WTC11 (cell line): Measurements from ENCODE around the gene SLIT3. TPM values are rescaled to one million over a fixed set of nuclear protein-coding genes. Genes with fewer than 3 reads are reported as not detected.

ENCODE experiments used
- ATAC-seq: fragments of 200-7000 bp; cut with Tn5 transposase; 2 replicates; pipeline ENCODE4 v1.10.0; 2021; ENCODE audit warnings: mild to moderate bottlenecking, moderate library complexity
- CTCF ChIA-PET: fragments of 300-600 bp; sonication (Branson Sonifier 250); formaldehyde crosslinking; loops from one replicate; lab custom pipeline; 2021; ENCODE audit warnings: antibody characterized with exemption; lab: Charles Lee
- POLR2A ChIA-PET: fragments of 350-600 bp; sonication (Branson Sonifier 250); formaldehyde crosslinking; loops from one replicate; lab custom pipeline; 2021; ENCODE audit warnings: antibody characterized with exemption; lab: Charles Lee
- DNase-seq: peaks from one replicate; pipeline ENCODE4 v3.0.0; 2021; ENCODE audit warnings: low spot score
- H3K27ac Mint-ChIP-seq: 2 replicates; pipeline ENCODE4 v1.8.0; 2021; ENCODE audit warnings: mixed read lengths
- H3K27me3 Mint-ChIP-seq: 2 replicates; pipeline ENCODE4 v1.8.0; 2021; ENCODE audit warnings: low read depth, mild to moderate bottlenecking, moderate library complexity, mixed read lengths
- H3K36me3 Mint-ChIP-seq: 2 replicates; pipeline ENCODE4 v1.8.0; 2021; ENCODE audit warnings: mixed read lengths
- H3K4me1 Mint-ChIP-seq: 2 replicates; pipeline ENCODE4 v1.8.0; 2022; ENCODE audit warnings: mixed read lengths
- H3K4me3 Mint-ChIP-seq: 2 replicates; pipeline ENCODE4 v1.8.0; 2021; ENCODE audit warnings: mild to moderate bottlenecking, moderate library complexity, mixed read lengths
- H3K9me3 Mint-ChIP-seq: 2 replicates; pipeline ENCODE4 v1.8.0; 2021; ENCODE audit warnings: mixed read lengths
- ATF1 ChIP-seq: sonication (generic); formaldehyde crosslinking; IDR thresholded peaks from 2 replicates; pipeline ENCODE4 v1.8.1; 2023; ENCODE audit warnings: mild to moderate bottlenecking, moderate library complexity, missing genetic modification reagents
- GABPB1 ChIP-seq: sonication (generic); formaldehyde crosslinking; IDR thresholded peaks from 2 replicates; pipeline ENCODE4 v1.8.1; 2023; ENCODE audit warnings: mild to moderate bottlenecking, missing genetic modification reagents
- HMGA2 ChIP-seq: fragments of 250-450 bp; sonication (Bioruptor Pico); IDR thresholded peaks from 2 replicates; pipeline ENCODE4 v1.4.0; 2021; ENCODE audit warnings: mild to moderate bottlenecking, moderate library complexity
- JAZF1 ChIP-seq: fragments of 250-450 bp; sonication (Bioruptor Pico); IDR thresholded peaks from 2 replicates; pipeline ENCODE4 v1.9.0; 2021; ENCODE audit warnings: moderate library complexity, mild to moderate bottlenecking, inconsistent platforms
- NFATC4 ChIP-seq: fragments of 250-450 bp; sonication (Bioruptor Pico); IDR thresholded peaks from 2 replicates; pipeline ENCODE4 v1.9.0; 2021; ENCODE audit warnings: mild to moderate bottlenecking
- NR1H2 ChIP-seq: sonication (generic); formaldehyde crosslinking; IDR thresholded peaks from 2 replicates; pipeline ENCODE4 v1.9.0; 2021; ENCODE audit warnings: mild to moderate bottlenecking, moderate library complexity, missing genetic modification reagents
- NR2C2 ChIP-seq: sonication (generic); formaldehyde crosslinking; IDR thresholded peaks from 2 replicates; pipeline ENCODE4 v1.8.0; 2022; ENCODE audit warnings: mild to moderate bottlenecking, missing genetic modification reagents
- OVOL2 ChIP-seq: fragments of 250-450 bp; sonication (Bioruptor Pico); IDR thresholded peaks from 2 replicates; pipeline ENCODE4 v1.9.0; 2021; ENCODE audit warnings: mild to moderate bottlenecking, borderline replicate concordance
- RELA ChIP-seq: sonication (generic); formaldehyde crosslinking; IDR thresholded peaks from 2 replicates; pipeline ENCODE4 v1.8.1; 2022; ENCODE audit warnings: missing genetic modification reagents, mild to moderate bottlenecking, borderline replicate concordance
- RORB ChIP-seq: fragments of 250-450 bp; sonication (Bioruptor Pico); IDR thresholded peaks from 2 replicates; pipeline ENCODE4 v1.9.0; 2021; ENCODE audit warnings: mild to moderate bottlenecking
- SOX15 ChIP-seq: fragments of 250-450 bp; sonication (Bioruptor Pico); IDR thresholded peaks from 2 replicates; pipeline ENCODE4 v1.9.0; 2021; ENCODE audit warnings: mild to moderate bottlenecking
- ZBTB21 ChIP-seq: sonication (generic); formaldehyde crosslinking; IDR thresholded peaks from 2 replicates; pipeline ENCODE4 v1.8.1; 2023; ENCODE audit warnings: mild to moderate bottlenecking, missing genetic modification reagents, borderline replicate concordance
- ZNF138 ChIP-seq: sonication (generic); formaldehyde crosslinking; conservative IDR thresholded peaks from 2 replicates; pipeline ENCODE4 v1.8.1; 2022; ENCODE audit warnings: mild to moderate bottlenecking, moderate library complexity, missing genetic modification reagents
- ZNF317 ChIP-seq: sonication (generic); formaldehyde crosslinking; IDR thresholded peaks from 2 replicates; pipeline ENCODE4 v1.8.1; 2023; ENCODE audit warnings: low read depth, mild to moderate bottlenecking, moderate library complexity, missing genetic modification reagents, borderline replicate concordance
- ZNF416 ChIP-seq: fragments of 250-450 bp; sonication (Bioruptor Pico); IDR thresholded peaks from 2 replicates; pipeline ENCODE4 v1.9.0; 2021; ENCODE audit warnings: mild to moderate bottlenecking, inconsistent platforms
- ZNF671 ChIP-seq: fragments of 250-450 bp; sonication (Bioruptor Pico); IDR thresholded peaks from 2 replicates; pipeline ENCODE4 v1.8.0; 2021; ENCODE audit warnings: mild to moderate bottlenecking
- total RNA-seq: library from RNA; stranded (reverse); gene quantifications from 3 replicates; pipeline ENCODE4 v1.2.3, GENCODE V29; 2021
- TF ChIP-seq, protein P1 (sequence below): sonication (generic); formaldehyde crosslinking; IDR thresholded peaks from 2 replicates; pipeline ENCODE4 v1.8.0; 2022; ENCODE audit warnings: mild to moderate bottlenecking, missing genetic modification reagents
- TF ChIP-seq, protein P2 (sequence below): sonication (generic); formaldehyde crosslinking; IDR thresholded peaks from 2 replicates; pipeline ENCODE4 v1.8.1; 2022; ENCODE audit warnings: mild to moderate bottlenecking, missing genetic modification reagents, moderate library complexity, borderline replicate concordance
- TF ChIP-seq, protein P3 (sequence below): sonication (generic); formaldehyde crosslinking; IDR thresholded peaks from 2 replicates; pipeline ENCODE4 v1.8.0; 2022; ENCODE audit warnings: mild to moderate bottlenecking, missing genetic modification reagents
- TF ChIP-seq, protein P4 (sequence below): sonication (generic); formaldehyde crosslinking; IDR thresholded peaks from 2 replicates; pipeline ENCODE4 v1.8.1; 2023; ENCODE audit warnings: mild to moderate bottlenecking, missing genetic modification reagents
- TF ChIP-seq, protein P5 (sequence below): fragments of 250-450 bp; sonication (Bioruptor Pico); IDR thresholded peaks from 2 replicates; pipeline ENCODE4 v1.9.0; 2021; ENCODE audit warnings: moderate library complexity, mild to moderate bottlenecking, inconsistent platforms, borderline replicate concordance
- TF ChIP-seq, protein P6 (sequence below): fragments of 200-600 bp; IDR thresholded peaks from 2 replicates; pipeline ENCODE4 v1.8.0; 2022; ENCODE audit warnings: antibody characterized with exemption
- TF ChIP-seq, protein P7 (sequence below): sonication (generic); formaldehyde crosslinking; IDR thresholded peaks from 2 replicates; pipeline ENCODE4 v1.8.0; 2023; ENCODE audit warnings: missing genetic modification reagents, mild to moderate bottlenecking, borderline replicate concordance

The SLIT3 gene
- total RNA-seq, 1 experiment from 2014 or later: 1.9 TPM

DNA sequence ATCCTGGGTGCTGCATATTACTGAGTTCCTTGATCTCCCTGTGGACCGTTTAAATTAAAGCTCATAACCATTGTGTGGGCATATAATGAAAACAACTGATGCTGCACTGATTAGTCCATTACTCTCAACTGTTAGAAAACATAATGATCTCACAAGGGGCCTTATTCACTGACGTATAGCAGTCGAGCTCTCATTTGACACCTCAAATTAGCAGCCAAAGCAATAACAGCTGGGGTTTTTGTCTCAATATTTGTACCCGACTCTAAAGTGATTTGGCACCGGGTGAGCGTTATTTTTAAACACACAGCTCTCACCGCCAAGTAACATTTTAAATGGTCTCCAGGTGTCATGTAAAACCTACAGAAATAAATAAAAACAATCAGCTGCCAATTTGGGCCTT, 469.6 kb downstream of the SLIT3 start (continued):
- TF ChIP-seq, protein P1, sequence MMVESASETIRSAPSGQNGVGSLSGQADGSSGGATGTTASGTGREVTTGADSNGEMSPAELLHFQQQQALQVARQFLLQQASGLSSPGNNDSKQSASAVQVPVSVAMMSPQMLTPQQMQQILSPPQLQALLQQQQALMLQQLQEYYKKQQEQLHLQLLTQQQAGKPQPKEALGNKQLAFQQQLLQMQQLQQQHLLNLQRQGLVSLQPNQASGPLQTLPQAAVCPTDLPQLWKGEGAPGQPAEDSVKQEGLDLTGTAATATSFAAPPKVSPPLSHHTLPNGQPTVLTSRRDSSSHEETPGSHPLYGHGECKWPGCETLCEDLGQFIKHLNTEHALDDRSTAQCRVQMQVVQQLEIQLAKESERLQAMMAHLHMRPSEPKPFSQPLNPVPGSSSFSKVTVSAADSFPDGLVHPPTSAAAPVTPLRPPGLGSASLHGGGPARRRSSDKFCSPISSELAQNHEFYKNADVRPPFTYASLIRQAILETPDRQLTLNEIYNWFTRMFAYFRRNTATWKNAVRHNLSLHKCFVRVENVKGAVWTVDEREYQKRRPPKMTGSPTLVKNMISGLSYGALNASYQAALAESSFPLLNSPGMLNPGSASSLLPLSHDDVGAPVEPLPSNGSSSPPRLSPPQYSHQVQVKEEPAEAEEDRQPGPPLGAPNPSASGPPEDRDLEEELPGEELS (CRISPR knock-in tag): no peak
- TF ChIP-seq, protein P2, sequence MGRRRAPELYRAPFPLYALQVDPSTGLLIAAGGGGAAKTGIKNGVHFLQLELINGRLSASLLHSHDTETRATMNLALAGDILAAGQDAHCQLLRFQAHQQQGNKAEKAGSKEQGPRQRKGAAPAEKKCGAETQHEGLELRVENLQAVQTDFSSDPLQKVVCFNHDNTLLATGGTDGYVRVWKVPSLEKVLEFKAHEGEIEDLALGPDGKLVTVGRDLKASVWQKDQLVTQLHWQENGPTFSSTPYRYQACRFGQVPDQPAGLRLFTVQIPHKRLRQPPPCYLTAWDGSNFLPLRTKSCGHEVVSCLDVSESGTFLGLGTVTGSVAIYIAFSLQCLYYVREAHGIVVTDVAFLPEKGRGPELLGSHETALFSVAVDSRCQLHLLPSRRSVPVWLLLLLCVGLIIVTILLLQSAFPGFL: no peak
- no peak for TF ChIP-seq NFATC4 (CRISPR knock-in tag)
- no peak for TF ChIP-seq ATF1 (CRISPR knock-in tag)
- TF ChIP-seq, protein P3, sequence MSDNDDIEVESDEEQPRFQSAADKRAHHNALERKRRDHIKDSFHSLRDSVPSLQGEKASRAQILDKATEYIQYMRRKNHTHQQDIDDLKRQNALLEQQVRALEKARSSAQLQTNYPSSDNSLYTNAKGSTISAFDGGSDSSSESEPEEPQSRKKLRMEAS (CRISPR knock-in tag): no peak
- TF ChIP-seq, protein P4, sequence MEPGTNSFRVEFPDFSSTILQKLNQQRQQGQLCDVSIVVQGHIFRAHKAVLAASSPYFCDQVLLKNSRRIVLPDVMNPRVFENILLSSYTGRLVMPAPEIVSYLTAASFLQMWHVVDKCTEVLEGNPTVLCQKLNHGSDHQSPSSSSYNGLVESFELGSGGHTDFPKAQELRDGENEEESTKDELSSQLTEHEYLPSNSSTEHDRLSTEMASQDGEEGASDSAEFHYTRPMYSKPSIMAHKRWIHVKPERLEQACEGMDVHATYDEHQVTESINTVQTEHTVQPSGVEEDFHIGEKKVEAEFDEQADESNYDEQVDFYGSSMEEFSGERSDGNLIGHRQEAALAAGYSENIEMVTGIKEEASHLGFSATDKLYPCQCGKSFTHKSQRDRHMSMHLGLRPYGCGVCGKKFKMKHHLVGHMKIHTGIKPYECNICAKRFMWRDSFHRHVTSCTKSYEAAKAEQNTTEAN: no peak
- TF ChIP-seq ZNF138: no peak
- TF ChIP-seq, protein P5, sequence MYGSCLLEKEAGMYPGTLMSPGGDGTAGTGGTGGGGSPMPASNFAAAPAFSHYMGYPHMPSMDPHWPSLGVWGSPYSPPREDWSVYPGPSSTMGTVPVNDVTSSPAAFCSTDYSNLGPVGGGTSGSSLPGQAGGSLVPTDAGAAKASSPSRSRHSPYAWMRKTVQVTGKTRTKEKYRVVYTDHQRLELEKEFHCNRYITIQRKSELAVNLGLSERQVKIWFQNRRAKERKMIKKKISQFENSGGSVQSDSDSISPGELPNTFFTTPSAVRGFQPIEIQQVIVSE: no peak

DNA sequence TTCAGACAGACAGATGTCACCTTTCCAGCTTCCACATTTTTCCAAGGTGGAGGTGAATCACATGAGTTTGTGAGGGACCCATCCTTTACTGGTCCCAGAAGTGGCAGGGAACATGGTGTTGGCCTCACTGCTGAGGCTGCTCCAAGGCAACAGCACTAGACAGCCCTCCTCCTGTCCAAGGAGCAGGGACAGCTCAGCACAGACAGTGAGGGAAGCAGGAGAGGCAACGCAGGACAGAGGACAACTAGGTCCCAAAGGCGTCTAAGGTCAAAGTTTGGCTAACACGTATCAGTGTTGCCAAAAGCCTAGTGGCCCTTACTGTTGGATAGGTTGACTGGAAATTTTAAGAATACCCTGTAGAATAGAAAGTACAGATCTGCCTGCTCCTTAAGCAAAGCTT, 470.1 kb downstream of the SLIT3 start:
- Mint-ChIP-seq H3K27me3 (peaks cover 84% of the 10 kb centered on the region), H3K36me3 (no peaks in the 10 kb centered on the region), H3K27ac (no peak overlapping the region)
- ATAC-seq (no peak), DNase-seq (no peak)
- TF ChIP-seq NR1H2 (CRISPR knock-in tag): no peak
- TF ChIP-seq ZNF416 (CRISPR knock-in tag): no peak
- no peak for TF ChIP-seq GABPB1 (CRISPR knock-in tag)
- TF ChIP-seq NR2C2 (CRISPR knock-in tag): no peak
- TF ChIP-seq ZBTB21: no peak
- TF ChIP-seq OVOL2: no peak
- TF ChIP-seq HMGA2 (CRISPR knock-in tag): no peak
- TF ChIP-seq SOX15 (CRISPR knock-in tag): no peak
- TF ChIP-seq, protein P6, sequence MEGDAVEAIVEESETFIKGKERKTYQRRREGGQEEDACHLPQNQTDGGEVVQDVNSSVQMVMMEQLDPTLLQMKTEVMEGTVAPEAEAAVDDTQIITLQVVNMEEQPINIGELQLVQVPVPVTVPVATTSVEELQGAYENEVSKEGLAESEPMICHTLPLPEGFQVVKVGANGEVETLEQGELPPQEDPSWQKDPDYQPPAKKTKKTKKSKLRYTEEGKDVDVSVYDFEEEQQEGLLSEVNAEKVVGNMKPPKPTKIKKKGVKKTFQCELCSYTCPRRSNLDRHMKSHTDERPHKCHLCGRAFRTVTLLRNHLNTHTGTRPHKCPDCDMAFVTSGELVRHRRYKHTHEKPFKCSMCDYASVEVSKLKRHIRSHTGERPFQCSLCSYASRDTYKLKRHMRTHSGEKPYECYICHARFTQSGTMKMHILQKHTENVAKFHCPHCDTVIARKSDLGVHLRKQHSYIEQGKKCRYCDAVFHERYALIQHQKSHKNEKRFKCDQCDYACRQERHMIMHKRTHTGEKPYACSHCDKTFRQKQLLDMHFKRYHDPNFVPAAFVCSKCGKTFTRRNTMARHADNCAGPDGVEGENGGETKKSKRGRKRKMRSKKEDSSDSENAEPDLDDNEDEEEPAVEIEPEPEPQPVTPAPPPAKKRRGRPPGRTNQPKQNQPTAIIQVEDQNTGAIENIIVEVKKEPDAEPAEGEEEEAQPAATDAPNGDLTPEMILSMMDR: no peak
- no peak for TF ChIP-seq ZNF671 (CRISPR knock-in tag)
- TF ChIP-seq RELA (CRISPR knock-in tag): no peak
- TF ChIP-seq, all 79 proteins: peak for 0
- Mint-ChIP-seq H3K4me1 (peaks cover 30% of the 10 kb centered on the region), H3K9me3 (no peaks in the 10 kb centered on the region), H3K4me3 (no peak overlapping the region)
- POLR2A ChIA-PET: no interaction called here
- CTCF ChIA-PET: interaction anchor here (0.5 to 1.0 kb wide), 2 partner anchors 44 to 51 kb away, joined by 3 to 4 read pairs; no protein-coding TSS in a partner anchor

DNA sequence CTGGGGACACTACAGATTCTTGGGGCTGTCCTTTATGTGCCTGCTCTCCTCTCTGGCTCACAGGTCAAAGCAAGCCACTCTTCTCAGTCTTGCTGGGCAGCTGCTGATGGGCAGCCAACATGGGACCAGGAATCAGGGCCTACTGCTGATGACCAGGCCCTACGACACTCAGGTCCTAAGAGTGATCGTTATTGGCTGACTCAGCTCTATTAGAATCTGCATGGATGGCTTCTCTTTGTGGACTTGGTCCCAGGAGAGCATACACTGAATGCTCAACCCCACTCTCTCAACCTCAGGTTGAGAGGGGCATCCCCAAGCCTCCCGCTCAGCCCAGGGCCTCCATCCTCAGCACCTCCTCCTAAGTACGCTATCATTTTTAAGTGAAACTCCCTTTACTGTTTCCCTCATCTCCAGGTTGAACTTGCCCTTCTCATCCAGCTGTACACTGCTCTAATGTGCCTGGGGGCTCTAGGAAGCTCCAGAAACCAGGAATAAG, 471.0 kb downstream of the SLIT3 start:
- Mint-ChIP-seq H3K36me3 (no peaks in the 10 kb centered on the region), H3K4me1 (peaks cover 30% of the 10 kb centered on the region), H3K9me3 (no peaks in the 10 kb centered on the region), H3K27ac (no peak overlapping the region), H3K4me3 (no peak overlapping the region), H3K27me3 (peaks cover 79% of the 10 kb centered on the region)
- DNase-seq (no peak), ATAC-seq (no peak)
- POLR2A ChIA-PET: no interaction called here
- CTCF ChIA-PET: no interaction called here
- TF ChIP-seq ZNF317 (no peak), JAZF1 (CRISPR knock-in tag) (no peak), RORB (CRISPR knock-in tag) (no peak), ZBTB21 (no peak)
- TF ChIP-seq, protein P2: no peak
- TF ChIP-seq, protein P7, sequence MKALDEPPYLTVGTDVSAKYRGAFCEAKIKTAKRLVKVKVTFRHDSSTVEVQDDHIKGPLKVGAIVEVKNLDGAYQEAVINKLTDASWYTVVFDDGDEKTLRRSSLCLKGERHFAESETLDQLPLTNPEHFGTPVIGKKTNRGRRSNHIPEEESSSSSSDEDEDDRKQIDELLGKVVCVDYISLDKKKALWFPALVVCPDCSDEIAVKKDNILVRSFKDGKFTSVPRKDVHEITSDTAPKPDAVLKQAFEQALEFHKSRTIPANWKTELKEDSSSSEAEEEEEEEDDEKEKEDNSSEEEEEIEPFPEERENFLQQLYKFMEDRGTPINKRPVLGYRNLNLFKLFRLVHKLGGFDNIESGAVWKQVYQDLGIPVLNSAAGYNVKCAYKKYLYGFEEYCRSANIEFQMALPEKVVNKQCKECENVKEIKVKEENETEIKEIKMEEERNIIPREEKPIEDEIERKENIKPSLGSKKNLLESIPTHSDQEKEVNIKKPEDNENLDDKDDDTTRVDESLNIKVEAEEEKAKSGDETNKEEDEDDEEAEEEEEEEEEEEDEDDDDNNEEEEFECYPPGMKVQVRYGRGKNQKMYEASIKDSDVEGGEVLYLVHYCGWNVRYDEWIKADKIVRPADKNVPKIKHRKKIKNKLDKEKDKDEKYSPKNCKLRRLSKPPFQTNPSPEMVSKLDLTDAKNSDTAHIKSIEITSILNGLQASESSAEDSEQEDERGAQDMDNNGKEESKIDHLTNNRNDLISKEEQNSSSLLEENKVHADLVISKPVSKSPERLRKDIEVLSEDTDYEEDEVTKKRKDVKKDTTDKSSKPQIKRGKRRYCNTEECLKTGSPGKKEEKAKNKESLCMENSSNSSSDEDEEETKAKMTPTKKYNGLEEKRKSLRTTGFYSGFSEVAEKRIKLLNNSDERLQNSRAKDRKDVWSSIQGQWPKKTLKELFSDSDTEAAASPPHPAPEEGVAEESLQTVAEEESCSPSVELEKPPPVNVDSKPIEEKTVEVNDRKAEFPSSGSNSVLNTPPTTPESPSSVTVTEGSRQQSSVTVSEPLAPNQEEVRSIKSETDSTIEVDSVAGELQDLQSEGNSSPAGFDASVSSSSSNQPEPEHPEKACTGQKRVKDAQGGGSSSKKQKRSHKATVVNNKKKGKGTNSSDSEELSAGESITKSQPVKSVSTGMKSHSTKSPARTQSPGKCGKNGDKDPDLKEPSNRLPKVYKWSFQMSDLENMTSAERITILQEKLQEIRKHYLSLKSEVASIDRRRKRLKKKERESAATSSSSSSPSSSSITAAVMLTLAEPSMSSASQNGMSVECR (CRISPR knock-in tag): no peak
